Mesenchymal stem cell (in vitro differentiated cells and primary cell): ENCODE measurements around the gene ABCB8.
A peak's percentile ranks its signal among the peaks of the same experiment; 100 is the strongest.
"Not testable (repeated sequence)": the region's sequence is repeated elsewhere in the genome, so short reads cannot be mapped to it uniquely, and the experiment has no call there.

ENCODE experiments used
- DNase-seq: peaks from one replicate; pipeline ENCODE4 v3.0.0-alpha.2; 2013
- H2AFZ ChIP-seq: one replicate; pipeline ENCODE4 v1.6.1; 2013; ENCODE audit warnings: low read depth, mild to moderate bottlenecking, control low read depth, inconsistent platforms, low read length, moderate library complexity
- H2AK5ac ChIP-seq: 2 replicates; pipeline ENCODE4 v1.6.1; 2013; ENCODE audit warnings: low read length, moderate library complexity, mild to moderate bottlenecking, inconsistent platforms; ENCODE audit not compliant: severe bottlenecking
- H2BK120ac ChIP-seq: one replicate; pipeline ENCODE4 v1.6.1; 2013; ENCODE audit warnings: low read depth, mild to moderate bottlenecking, inconsistent platforms, low read length, moderate library complexity
- H2BK12ac ChIP-seq, 2 experiments: one replicate each; pipeline ENCODE4 v1.6.1; 2013; ENCODE audit warnings: inconsistent platforms in 2 of 2, low read length in 2 of 2, mild to moderate bottlenecking in 2 of 2, moderate library complexity in 2 of 2, control low read depth in 1 of 2
- H2BK15ac ChIP-seq: one replicate; pipeline ENCODE4 v1.6.1; 2013; ENCODE audit warnings: mild to moderate bottlenecking, low read depth, inconsistent platforms; ENCODE audit not compliant: poor library complexity, severe bottlenecking
- H2BK5ac ChIP-seq: 2 replicates; pipeline ENCODE4 v1.6.1; 2013; ENCODE audit warnings: low read depth, mild to moderate bottlenecking, low read length, control low read depth, inconsistent platforms; ENCODE audit not compliant: poor library complexity, severe bottlenecking
- H3K14ac ChIP-seq, 2 experiments: one replicate each; pipeline ENCODE4 v1.6.1; 2013; ENCODE audit warnings: inconsistent platforms in 2 of 2, low read length in 2 of 2, control low read depth in 1 of 2, mild to moderate bottlenecking in 1 of 2, moderate library complexity in 1 of 2
- H3K18ac ChIP-seq, 2 experiments: one replicate each; pipeline ENCODE4 v1.6.1; 2013; ENCODE audit warnings: inconsistent platforms in 2 of 2, low read length in 2 of 2, control low read depth in 1 of 2, low read depth in 1 of 2, mild to moderate bottlenecking in 1 of 2
- H3K23ac ChIP-seq, 2 experiments: one replicate each; pipeline ENCODE4 v1.6.1; 2013; ENCODE audit warnings: inconsistent platforms in 2 of 2, low read length in 2 of 2, mild to moderate bottlenecking in 2 of 2, moderate library complexity in 2 of 2, control low read depth in 1 of 2
- H3K27ac ChIP-seq: 2 replicates; pipeline ENCODE4 v1.5.1; 2013; ENCODE audit warnings: mild to moderate bottlenecking, moderate library complexity, low read length, control low read depth, inconsistent platforms; ENCODE audit not compliant: poor library complexity, severe bottlenecking
- H3K27me3 ChIP-seq, 2 experiments: 2 replicates each; pipeline versions ENCODE4 v1.6.1 to v1.7.0; 2013; ENCODE audit warnings: low read length in 2 of 2, mild to moderate bottlenecking in 2 of 2, moderate library complexity in 2 of 2, control low read depth in 1 of 2, inconsistent platforms in 1 of 2; ENCODE audit not compliant: control insufficient read depth in 1 of 2, insufficient read depth in 1 of 2
- H3K36me3 ChIP-seq, 2 experiments: 2 replicates each; pipeline versions ENCODE4 v1.6.1 to v1.7.0; 2013; ENCODE audit warnings: low read length in 2 of 2, control low read depth in 1 of 2, inconsistent platforms in 1 of 2, low read depth in 1 of 2, mild to moderate bottlenecking in 1 of 2; ENCODE audit not compliant: insufficient read depth in 2 of 2, control insufficient read depth in 1 of 2
- H3K4ac ChIP-seq, 2 experiments: one replicate each; pipeline ENCODE4 v1.6.1; 2013; ENCODE audit warnings: inconsistent platforms in 2 of 2, low read length in 2 of 2, mild to moderate bottlenecking in 2 of 2, moderate library complexity in 2 of 2, control low read depth in 1 of 2, low read depth in 1 of 2
- H3K4me1 ChIP-seq: 2 replicates; pipeline ENCODE4 v1.6.1; 2013; ENCODE audit warnings: low read depth, low read length, control low read depth; ENCODE audit not compliant: control insufficient read depth, insufficient read depth
- H3K4me2 ChIP-seq: 2 replicates; pipeline ENCODE4 v1.6.1; 2013; ENCODE audit warnings: low read length, mild to moderate bottlenecking, inconsistent platforms; ENCODE audit not compliant: poor library complexity, severe bottlenecking
- H3K4me3 ChIP-seq, 2 experiments: 2 replicates each; pipeline versions ENCODE4 v1.5.1 to v1.7.0; 2013; ENCODE audit warnings: low read length in 2 of 2, mild to moderate bottlenecking in 2 of 2, control low read depth in 1 of 2, low read depth in 1 of 2; ENCODE audit not compliant: insufficient read depth in 1 of 2
- H3K79me1 ChIP-seq: replicated peaks from 2 replicates; pipeline ENCODE4 v1.6.1; 2013; ENCODE audit warnings: mild to moderate bottlenecking, control low read depth, low read length, inconsistent platforms; ENCODE audit not compliant: poor library complexity, severe bottlenecking
- H3K9ac ChIP-seq: 2 replicates; pipeline ENCODE4 v1.7.0; 2013; ENCODE audit warnings: mild to moderate bottlenecking, low read length, moderate library complexity
- H3K9me3 ChIP-seq: 2 replicates; pipeline ENCODE4 v1.7.0; 2013; ENCODE audit warnings: mild to moderate bottlenecking, low read length; ENCODE audit not compliant: control insufficient read depth
- H4K8ac ChIP-seq: one replicate; pipeline ENCODE4 v1.6.1; 2013; ENCODE audit warnings: inconsistent platforms, mild to moderate bottlenecking, low read length, moderate library complexity
- H4K91ac ChIP-seq: one replicate; pipeline ENCODE4 v1.6.1; 2013; ENCODE audit warnings: mild to moderate bottlenecking, low read length, inconsistent platforms
- WGBS: methylation state at CpG from one replicate; pipeline ENCODE4 v1.1.7; 2013; ENCODE audit warnings: mixed read lengths; 5-methylcytosine and 5-hydroxymethylcytosine counted together

Gene ABCB8

GRCh38 chr7:151026771-151027727, 1.2 kb upstream of the ABCB8 start:
- peaks cover 7 to 14% of the 10 kb centered on the region in 2 experiments for H3K27me3 ChIP-seq
- not testable (repeated sequence) for H2BK5ac ChIP-seq, H3K4me2 ChIP-seq, H2BK15ac ChIP-seq, H3K14ac ChIP-seq, H2AK5ac ChIP-seq, H3K79me1 ChIP-seq, H3K9me3 ChIP-seq, H2AFZ ChIP-seq, H3K4ac ChIP-seq, H2BK12ac ChIP-seq, H3K18ac ChIP-seq, H3K4me1 ChIP-seq, H2BK120ac ChIP-seq, H4K91ac ChIP-seq, H3K23ac ChIP-seq, H3K27ac ChIP-seq, H3K36me3 ChIP-seq
- DNase-seq = peak; percentile 12
- peak overlapping the region; percentile 80 for H4K8ac ChIP-seq
- WGBS = 34% methylated on average over 16 of the region's 19 CpGs
- H3K4me3 ChIP-seq = peak overlapping the region in 1 of 2 experiments; percentile 92
- H3K9ac ChIP-seq = peak overlapping the region; percentile 92

GRCh38 chr7:151027728-151028130, 521 bp upstream of the ABCB8 start:
- H3K79me1 ChIP-seq = peaks cover 12% of the 10 kb centered on the region
- H3K14ac ChIP-seq, H4K91ac ChIP-seq, H3K27ac ChIP-seq, H3K9me3 ChIP-seq, H2BK15ac ChIP-seq, H3K4me1 ChIP-seq, H2BK5ac ChIP-seq, H3K23ac ChIP-seq, H2AK5ac ChIP-seq, H3K36me3 ChIP-seq, DNase-seq, H2BK120ac ChIP-seq: not testable (repeated sequence)
- H3K27me3 ChIP-seq = peaks cover 6 to 14% of the 10 kb centered on the region in 2 experiments
- H3K18ac ChIP-seq = peak overlapping the region; percentile 35 to 43
- peak overlapping the region; percentile 58 for H3K4me2 ChIP-seq
- WGBS = 18% methylated on average over 16 of the region's 16 CpGs
- peak overlapping the region in 1 of 2 experiments; percentile 30 for H3K4ac ChIP-seq
- peak overlapping the region; percentile 39 to 92 for H3K4me3 ChIP-seq
- H3K9ac ChIP-seq = peak overlapping the region; percentile 92
- H4K8ac ChIP-seq = peak overlapping the region; percentile 76
- peak overlapping the region in 1 of 2 experiments; percentile 31 for H2BK12ac ChIP-seq
- peak overlapping the region; percentile 91 for H2AFZ ChIP-seq

DNA sequence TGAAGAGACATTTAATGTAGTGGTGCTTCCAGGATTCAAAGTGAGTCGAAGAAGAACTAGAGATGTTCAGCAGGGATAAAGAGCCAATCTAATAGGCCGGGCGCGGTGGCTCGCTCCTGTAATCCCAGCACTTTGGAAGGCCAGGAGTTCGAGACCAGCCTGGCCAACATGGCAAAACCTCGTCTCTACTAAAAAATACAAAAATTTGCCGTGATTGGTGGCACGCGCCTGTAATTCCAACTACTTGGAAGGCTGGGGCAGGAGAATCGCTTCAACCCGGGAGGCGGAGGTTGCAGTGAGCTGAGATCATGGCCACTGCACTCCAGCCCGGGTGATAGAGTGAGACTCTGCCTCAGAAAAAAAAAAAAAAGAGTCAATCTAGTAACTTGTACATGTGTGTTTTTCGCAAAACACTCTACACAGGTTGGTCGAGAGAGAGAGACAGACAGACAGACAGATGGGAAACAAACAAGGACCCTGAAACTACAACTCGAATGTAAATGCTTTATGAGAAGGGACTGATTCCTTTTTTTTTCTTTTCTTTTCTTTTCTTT, 775 bp downstream of the ABCB8 start:
- Histone ChIP-seq H2BK5ac (no peak overlapping the region), H4K91ac (no peak overlapping the region), H2BK15ac (no peak overlapping the region), H3K4me1 (peaks cover 6% of the 10 kb centered on the region), H2AK5ac (no peak overlapping the region), H3K27me3 (peaks cover 0 to 7% of the 10 kb centered on the region in 2 experiments), H3K36me3 (peaks cover 9 to 20% of the 10 kb centered on the region in 2 experiments), H3K14ac (no peak overlapping the region), H3K9ac (peak overlapping the region; percentile 92), H3K79me1 (peaks cover 20% of the 10 kb centered on the region), H3K18ac (no peak overlapping the region), H3K4me3 (peak overlapping the region; percentile 65 to 92), H3K27ac (peak overlapping the region; percentile 15), H2AFZ (no peak overlapping the region), H3K23ac (no peak overlapping the region), H2BK120ac (no peak overlapping the region), H4K8ac (peak overlapping the region; percentile 77), H3K9me3 (no peaks in the 10 kb centered on the region), H2BK12ac (peak overlapping the region in 1 of 2 experiments; percentile 56), H3K4ac (no peak overlapping the region), H3K4me2 (peak overlapping the region; percentile 86)
- DNase-seq = no peak
- WGBS = 72% methylated on average over 14 of the region's 17 CpGs

- H3K27ac ChIP-seq = no peak overlapping the region
- no peak overlapping the region for H2AFZ ChIP-seq
- no peak overlapping the region for H3K4ac ChIP-seq
- H3K36me3 ChIP-seq = peaks cover 29 to 40% of the 10 kb centered on the region in 2 experiments
- H3K23ac ChIP-seq = no peak overlapping the region
- no peak overlapping the region for H3K14ac ChIP-seq
- H4K91ac ChIP-seq = no peak overlapping the region
- H2BK5ac ChIP-seq = no peak overlapping the region
- H3K4me3 ChIP-seq = no peak overlapping the region
- peaks cover 23% of the 10 kb centered on the region for H3K79me1 ChIP-seq
- no peaks in the 10 kb centered on the region for H3K9me3 ChIP-seq
- no peak overlapping the region for H2AK5ac ChIP-seq
- no peak overlapping the region for H2BK120ac ChIP-seq
- no peak overlapping the region for H3K18ac ChIP-seq
- H4K8ac ChIP-seq = no peak overlapping the region
- H3K4me1 ChIP-seq = peaks cover 6% of the 10 kb centered on the region
- no peak overlapping the region for H3K9ac ChIP-seq
- no peak overlapping the region for H3K4me2 ChIP-seq
- WGBS = 56% methylated on average over 2 of the region's 4 CpGs
- H2BK15ac ChIP-seq = no peak overlapping the region
- no peak overlapping the region for H2BK12ac ChIP-seq
- peaks cover 0 to 3% of the 10 kb centered on the region in 2 experiments for H3K27me3 ChIP-seq
- peak; percentile 83 for DNase-seq
Measured at GRCh38 chr7:151031011-151031410, 2.8 kb downstream of the ABCB8 start.
